Embryonic facial prominence (tissue), 1 donor: Measurements from ENCODE around the gene HOOK2.
"Not testable (repeated sequence)": the region's sequence is repeated elsewhere in the genome, so short reads cannot be mapped to it uniquely, and the experiment has no call there.

ENCODE experiments used
- DNase-seq: peaks from one replicate; pipeline ENCODE4 v3.0.0-alpha.2; 2016; ENCODE audit errors: extremely low spot score

HOOK2 gene

GRCh38 chr19:12774588-12775555 is at the start of gene HOOK2:
Gene HOOK2, minus strand, starts transcription at chr19:12775552. Its CDS starts 103 bp downstream, at chr19:12775449.
- no peak for DNase-seq

GRCh38 chr19:12821761-12822160 is 46.4 kb upstream of the HOOK2 start:
- DNase-seq, result no peak

GRCh38 chr19:12817810-12818209 is 42.5 kb upstream of the HOOK2 start:
- not testable (repeated sequence) for DNase-seq

- not testable (repeated sequence) for DNase-seq
Measured at GRCh38 chr19:12817188-12817587, 41.8 kb upstream of the HOOK2 start.

GRCh38 chr19:12815088-12815487 is 39.7 kb upstream of the HOOK2 start:
- no peak for DNase-seq

- peak; percentile 71 for DNase-seq
Measured at GRCh38 chr19:12806242-12807081, 31.1 kb upstream of the HOOK2 start, which contains the start of gene RNASEH2A. Gene RNASEH2A, plus strand, starts transcription at chr19:12806584. Its CDS starts 90 bp downstream, at chr19:12806674.

GRCh38 chr19:12804051-12804450 is 28.7 kb upstream of the HOOK2 start:
- DNase-seq, result no peak

GRCh38 chr19:12802267-12803106 is 27.1 kb upstream of the HOOK2 start:
- no peak for DNase-seq

- no peak for DNase-seq
Measured at GRCh38 chr19:12801466-12802266, 26.3 kb upstream of the HOOK2 start, which contains the start of the genes PRDX2 and THSD8. Gene PRDX2, minus strand, starts transcription at chr19:12801800. Its CDS starts 539 bp downstream, at chr19:12801261. Gene THSD8, plus strand, starts transcription at chr19:12802069. Its CDS starts 3 bp downstream, at chr19:12802072.

GRCh38 chr19:12800923-12801465 is 25.6 kb upstream of the HOOK2 start:
- no peak for DNase-seq

- DNase-seq, result no peak
Measured at GRCh38 chr19:12800466-12800770, 25.1 kb upstream of the HOOK2 start.

- DNase-seq, result no peak
Measured at GRCh38 chr19:12799742-12800465, 24.6 kb upstream of the HOOK2 start.

GRCh38 chr19:12797607-12798006 is 22.3 kb upstream of the HOOK2 start:
- not testable (repeated sequence) for DNase-seq

- no peak for DNase-seq
Measured at GRCh38 chr19:12797141-12797587, 21.8 kb upstream of the HOOK2 start.

GRCh38 chr19:12796146-12797071 is 21.1 kb upstream of the HOOK2 start:
- DNase-seq, result no peak

- DNase-seq, result no peak
Measured at GRCh38 chr19:12794971-12795381, 19.6 kb upstream of the HOOK2 start.

GRCh38 chr19:12794196-12794941 is 19.0 kb upstream of the HOOK2 start:
- DNase-seq, result no peak
